ENCODE measurements around the gene ANKRD34B.

ANKRD34B gene

DNA sequence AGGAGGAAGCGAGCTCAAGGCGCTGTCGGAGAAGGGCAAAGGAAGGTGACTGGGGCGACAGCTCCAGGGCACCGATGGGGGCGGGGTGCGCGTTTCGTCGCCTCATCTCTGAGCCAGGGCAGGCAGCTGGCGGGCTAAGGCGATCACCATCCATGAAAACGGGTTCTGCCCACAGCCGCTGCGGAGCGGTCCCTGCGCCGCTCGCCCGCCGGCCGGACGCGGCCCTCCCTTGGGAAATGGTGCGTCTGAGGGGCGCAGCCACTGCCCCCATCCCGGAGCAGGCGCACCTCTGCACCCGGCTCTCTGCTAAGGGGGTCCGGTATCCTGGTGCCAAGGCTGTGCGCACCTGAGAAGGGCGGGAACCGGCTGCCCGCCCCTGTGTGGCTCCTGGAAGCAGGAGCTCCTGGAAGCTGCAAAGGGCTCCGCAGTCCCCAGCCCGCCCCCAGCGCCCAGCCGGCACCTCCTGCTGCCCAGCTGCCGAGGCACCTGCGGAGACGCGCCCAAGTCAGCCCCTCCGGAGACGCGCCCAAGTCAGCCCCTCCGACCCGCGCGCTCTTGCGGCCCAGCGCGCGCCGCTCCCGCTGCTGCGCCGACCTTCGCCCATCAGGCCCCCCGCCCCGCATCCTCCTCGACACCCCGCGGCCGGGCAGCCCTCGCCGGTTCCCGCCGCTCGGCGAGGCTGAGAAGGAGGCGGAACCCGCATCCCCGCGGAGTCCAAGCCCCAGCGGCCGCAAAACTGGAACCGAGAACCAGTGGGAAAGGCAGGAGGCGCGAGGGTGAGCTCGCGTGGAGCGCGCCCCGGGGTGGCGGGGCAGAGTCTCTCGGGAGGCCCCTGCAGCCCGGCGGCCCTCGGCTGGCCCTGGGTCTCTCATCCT lies 757 bp downstream of the ANKRD34B start:
- no peak for DNase-seq

DNA sequence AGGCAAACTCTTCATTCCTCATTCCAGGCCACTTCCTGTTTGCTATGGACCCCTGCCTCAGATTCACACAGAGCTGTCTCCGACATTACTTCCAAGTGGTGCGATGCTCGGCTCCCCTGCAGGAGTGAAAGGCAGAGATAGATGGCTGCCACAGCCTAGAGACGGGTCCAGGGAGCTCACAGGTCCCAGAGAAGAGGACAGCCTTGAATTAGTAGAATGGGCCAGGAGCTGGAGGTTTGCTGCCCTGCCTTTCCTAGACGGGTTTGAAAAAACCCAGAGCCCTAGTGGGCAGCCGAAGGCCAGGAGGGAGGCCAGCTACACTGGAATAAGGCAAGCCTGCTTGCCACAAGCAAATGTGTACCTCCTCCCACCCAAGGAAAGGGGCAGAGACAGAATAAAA lies 1.8 kb downstream of the ANKRD34B start:
- DNase-seq = no peak

DNA sequence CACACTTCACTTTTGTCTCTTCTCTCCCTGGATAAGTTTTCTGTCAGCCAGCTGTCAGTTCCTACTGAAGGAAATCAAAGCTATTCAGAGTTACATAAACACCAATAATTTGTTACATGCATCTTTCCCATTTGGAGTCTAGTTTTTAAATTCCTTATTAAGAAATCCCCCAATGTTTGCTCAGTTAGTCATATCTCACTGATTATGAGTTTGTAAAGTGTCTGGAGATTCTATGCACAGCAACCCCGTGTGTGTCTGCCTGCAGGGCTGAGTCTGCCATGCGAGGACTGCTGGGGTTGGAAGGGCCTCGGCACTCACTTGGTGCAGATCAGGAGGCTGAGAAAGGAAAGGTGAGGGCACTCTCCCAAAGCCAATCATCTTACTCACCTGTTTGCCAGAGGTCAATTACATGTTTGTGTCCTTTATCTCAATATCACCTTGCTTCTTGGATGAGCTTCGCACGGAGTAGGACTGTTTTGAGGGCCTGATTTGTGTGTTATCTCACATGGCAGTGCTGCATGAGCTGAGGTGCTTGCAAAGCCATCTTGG lies 3.3 kb downstream of the ANKRD34B start:
- DNase-seq = no peak

DNA sequence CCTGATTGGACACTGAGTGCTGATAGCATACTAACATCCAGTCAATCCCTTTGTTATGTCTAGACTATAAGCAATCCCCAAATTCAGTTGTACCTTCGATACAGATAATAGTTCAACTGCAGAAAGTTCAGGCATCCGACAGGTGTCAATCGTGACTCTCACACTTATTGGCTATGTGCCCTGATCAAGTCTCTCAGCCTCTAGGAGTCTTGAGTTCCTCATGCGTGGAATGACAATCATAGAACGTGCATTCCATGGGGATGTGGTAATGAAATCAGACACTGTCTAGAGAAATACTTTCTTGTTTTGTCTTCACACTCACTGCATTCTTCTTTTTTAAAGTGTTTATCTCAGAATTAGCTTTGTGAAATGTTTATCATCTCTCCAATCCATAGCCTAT lies 4.8 kb downstream of the ANKRD34B start:
- DNase-seq = no peak

DNA sequence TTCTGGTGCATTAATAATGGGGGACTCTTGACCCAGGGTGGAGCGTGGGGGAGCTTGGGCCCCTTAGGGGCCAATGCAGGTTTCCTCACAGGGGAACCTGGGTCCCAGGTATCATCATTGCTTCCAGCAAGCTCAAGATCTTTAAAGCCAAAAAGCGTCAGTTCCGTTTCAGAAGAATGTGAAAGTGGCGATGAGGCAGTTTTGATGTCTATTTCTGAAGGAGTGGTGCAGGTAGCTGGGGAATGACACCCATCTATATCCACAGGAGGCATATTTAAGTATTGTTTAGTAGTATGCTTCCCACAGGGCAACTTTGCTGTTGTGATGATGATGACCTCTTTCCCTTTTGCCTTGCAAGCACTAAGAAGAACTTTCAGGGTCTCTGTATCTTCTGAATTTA lies 10.8 kb downstream of the ANKRD34B start:
- DNase-seq = no peak

DNA sequence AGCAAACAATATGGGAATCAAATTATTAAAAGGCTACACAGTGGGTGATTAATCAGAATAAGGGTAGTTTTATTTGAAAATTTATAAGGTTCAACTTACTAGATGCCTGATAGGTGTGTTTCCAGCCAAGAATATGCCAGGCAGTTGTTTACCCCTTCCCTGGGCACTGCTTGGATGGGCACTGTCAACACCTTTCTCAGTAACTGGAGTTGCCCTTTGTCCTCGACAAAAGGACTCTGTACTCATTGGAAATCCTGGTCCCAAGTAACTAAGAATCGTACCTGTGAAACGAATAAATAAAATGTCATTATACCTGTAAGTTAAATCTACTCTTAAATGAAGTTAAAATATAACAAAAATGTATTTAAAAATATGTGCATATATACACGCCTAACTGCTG lies 15.0 kb downstream of the ANKRD34B start:
- DNase-seq = no peak

DNA sequence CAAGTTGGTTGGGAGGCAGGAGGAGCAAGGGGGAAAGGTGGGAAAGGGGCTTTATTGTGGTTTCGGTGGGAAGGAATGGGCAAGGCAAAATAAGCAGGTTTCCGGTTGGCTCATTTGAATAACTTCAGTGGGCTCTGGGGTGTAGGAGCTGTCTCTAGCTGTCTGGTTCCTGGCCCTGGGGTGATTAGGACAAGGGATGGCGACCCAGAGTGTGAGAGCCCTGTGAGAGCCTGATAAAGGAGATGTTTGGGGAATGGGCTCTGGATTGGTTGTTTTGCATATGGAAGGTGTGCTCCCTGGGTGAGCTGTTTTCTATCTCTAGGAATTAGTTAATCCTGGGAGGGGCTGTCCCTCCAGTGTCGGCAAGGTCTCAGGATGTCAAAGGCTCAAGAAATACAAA lies 15.4 kb downstream of the ANKRD34B start:
- no peak for DNase-seq

DNA sequence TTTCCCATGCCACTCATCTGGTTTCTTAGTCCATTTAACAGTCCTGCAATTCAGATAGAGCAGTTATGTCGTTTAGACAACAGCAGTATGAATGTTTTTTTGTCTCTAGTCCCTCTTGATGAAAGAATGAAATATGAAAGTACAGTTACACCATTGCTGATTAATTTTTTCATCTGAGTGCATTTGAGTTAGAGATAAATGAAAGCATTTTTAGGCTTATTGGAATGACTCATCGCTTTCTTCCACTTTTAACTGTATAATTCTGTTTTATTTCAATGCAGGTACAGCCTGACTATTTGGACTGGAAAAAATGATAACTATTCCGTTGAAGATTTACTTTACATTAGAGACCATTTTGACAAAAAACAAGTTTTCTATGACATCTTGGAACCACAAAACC lies 28.7 kb downstream of the ANKRD34B start:
- no peak for DNase-seq

DNA sequence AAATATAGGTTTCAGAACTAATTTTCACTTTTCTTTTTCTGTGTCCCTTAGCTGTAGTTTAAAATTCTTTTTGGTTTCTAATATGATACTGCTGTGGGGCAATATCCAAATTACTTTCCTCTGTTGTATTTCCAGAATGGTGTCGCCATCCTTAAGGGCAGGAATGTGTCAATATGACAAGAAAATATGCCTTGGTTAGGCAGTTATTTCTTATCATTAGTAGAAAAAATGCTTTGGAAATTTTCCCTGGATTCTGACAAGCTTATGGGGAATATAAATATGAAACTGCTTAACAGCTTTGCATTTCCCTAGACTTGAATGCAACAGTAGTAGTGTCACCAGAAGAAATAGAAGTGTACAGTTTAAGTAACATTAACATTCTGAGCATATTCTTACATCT lies 29.4 kb downstream of the ANKRD34B start:
- no peak for DNase-seq

DNA sequence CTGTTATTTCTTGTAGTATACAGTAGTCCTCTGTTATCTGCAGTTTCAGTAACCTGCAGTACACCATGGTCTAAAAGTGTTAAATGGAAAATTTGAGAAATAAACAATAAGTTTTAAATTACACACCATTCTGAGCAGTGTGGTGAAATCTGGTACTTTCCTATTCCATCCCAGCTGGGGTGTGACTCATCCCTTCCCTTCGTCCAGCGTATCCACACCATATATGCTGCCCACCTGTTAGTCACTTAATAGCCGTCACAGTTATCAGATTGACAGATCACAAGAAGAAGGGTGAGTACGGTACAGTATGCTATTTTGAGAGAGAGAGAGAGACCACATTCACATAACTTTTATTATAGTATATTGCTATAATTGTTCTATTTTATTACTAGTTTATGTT lies 53.3 kb downstream of the ANKRD34B start:
- DNase-seq = no peak

DNA sequence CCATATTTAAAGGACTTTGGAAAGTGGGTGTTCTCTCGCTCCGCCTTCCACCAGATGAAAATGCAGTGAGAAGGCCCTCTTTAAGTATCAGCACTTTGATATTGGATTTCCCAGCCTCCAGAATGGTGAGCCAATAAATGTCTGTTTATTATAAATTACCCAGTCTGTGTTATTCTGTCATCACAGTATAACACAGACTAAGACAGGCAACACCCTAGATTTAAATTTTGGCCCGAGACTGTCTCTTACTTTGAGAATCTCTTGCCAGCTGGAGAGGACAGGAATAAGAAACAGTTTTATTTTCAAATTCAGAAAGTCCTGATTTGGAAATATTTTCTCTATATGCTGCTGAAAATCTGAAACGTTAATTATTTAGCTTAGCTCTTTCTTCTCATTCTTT lies 60.7 kb downstream of the ANKRD34B start:
- no peak for DNase-seq

DNA sequence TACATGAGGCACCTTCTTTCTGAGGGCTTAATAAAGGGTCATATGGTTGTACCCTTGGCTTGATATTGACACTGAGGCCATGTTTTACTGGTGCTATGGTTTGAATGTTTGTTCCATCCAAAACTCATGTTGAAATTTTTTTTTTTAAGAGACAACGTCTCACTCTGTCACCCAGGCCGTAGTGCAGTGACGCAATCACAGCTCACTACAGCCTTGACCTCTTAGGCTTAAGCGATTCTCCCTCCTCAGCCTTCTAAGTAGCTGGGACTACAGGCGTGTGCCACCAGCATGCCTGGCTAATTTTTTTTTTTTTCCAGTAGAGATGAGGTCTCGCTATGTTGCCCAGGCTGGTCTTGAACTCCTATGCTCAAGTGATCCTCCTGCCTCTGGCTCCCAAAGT lies 61.2 kb downstream of the ANKRD34B start:
- no peak for DNase-seq

DNA sequence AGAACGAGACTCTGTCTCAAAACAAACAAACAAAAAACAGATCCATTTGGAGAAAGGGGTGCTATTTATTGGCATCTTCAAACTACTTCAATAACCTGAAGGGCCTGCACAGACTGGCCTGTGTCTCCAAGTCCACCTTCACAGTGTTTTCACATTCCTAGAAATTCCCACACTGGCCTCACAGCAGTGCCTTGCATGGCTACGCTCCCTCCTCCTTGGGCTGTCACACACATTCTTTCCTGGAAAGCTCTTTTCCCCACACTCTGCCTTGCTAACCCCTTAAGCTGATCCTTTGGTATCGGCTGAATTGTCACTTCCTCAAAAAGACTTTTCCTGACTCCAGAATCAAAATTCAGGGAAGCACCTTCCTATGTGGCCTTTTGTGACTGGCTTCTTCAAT lies 62.4 kb downstream of the ANKRD34B start:
- DNase-seq = no peak
